ENCODE data around the gene SMIM44.
A peak's percentile ranks its signal among the peaks of the same experiment; 100 is the strongest.
"Not testable (repeated sequence)": the region's sequence is repeated elsewhere in the genome, so short reads cannot be mapped to it uniquely, and the experiment has no call there.

SMIM44 gene

DNA sequence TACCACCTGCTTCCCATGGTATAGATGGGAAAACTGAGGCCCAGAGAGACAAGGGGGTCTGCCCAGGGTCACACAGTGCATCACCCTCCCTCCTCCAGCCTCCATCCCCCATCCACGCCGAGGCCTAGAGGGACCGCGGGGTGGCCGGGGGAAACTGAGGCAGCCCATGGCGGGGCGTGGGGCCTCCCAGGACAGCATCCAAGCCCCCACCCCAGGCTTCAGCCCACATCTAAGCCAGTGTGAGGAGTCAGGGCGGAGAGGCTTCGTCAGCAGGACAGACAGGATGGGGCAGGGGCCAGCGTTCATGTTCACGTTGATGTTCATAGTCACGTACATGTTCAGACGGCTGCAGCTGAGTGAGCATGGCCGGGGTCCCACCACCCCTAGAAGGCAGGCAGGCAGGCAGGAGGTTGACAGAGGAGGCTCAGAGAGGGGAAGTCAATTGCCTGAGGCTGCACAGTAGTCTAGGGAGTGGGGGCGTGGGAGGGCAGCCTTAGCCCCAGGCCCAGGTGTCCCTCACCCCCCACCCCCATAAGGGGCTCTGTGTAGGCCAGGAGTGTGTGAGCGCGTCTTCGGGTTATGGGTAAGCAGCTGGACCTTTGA is 26.2 kb downstream of the SMIM44 start:
- DNase-seq = no peak

DNA sequence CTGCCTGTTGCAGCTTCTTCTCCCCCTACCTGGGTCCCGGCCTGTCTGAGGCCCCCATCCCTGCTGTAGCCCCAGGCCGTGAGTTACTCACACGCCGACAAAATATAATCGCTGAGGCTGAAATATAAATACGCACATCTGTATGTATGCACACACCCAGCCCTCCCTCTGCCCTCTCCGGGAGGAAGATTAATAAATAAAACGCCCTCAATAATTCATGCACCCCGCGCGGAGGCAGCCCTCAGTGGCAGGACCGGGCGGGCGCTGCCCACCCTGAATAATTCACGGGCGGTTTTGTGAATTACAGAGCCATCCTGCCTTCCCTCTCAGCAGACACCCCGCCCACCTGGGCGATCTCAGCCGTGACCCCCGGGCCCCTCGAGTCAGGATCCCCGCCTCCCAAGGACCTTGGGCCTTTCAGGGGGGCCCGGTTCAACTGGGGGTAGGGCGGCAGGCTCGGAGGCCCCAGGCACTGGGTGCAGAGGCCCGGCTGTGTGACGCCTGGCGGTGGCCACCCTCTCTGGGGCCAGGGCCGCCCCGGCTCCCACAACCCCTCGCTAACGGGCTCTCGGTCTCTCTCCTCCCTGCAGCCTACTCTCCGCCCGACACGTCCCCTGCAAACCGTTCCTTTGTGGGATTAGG is 27.2 kb downstream of the SMIM44 start:
- no peak for DNase-seq

DNA sequence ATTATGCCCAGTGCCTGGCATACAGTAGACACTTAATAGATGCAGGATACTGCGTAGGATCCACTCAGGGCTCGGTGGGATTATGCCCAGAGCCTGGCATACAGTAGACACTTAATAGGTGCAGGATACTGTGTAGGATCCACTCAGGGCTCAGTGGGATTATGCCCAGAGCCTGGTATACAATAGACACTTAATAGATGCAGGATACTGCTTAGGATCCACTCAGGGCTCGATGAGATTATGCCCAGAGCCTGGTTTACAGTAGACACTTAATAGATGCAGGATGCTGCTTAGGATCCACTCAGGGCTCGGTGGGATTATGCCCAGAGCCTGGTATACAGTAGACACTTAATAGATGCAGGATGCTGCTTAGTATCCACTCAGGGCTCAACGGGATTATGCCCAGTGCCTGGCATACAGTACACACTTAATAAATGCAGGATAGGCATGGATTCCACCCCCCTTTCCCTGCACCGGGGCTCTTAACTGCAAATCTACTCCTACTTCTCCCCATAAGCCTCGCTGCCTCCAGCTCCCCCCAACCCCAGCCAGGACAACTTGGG is 27.8 kb downstream of the SMIM44 start:
- DNase-seq = no peak

DNA sequence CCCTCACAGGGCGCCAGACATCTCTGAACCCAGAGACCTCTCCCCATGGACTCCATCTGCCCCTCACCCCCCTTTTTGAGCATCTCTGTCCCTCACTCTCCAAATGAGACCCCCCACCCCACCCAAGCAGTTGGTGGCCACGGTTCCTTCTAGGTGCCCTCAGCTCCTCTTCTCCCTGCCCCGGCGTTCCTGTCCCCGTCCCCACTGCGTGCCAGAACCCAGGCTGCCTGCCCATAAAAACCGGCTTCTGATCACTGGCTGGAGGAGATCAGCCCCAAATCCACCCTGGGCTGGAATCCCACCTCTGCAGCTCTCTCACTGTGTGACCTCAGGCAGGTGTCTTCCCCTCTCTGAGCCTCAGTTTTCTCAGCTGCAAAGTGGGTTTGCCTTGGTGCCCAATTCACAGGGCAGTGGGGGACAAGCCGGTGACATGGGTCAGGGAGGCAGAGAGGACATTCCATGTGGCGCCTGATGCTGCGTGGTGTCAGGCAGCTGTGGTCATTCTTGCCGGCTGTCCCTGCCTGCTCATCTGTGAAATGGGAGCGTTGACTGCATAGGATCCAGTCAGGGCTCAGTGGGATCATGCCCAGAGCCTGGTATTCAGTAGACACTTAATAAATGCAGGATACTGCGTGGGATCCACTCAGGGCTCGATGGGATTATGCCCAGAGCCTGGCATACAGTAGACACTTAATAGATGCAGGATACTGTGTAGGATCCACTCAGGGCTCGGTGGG is 28.4 kb downstream of the SMIM44 start:
- no peak for DNase-seq

DNA sequence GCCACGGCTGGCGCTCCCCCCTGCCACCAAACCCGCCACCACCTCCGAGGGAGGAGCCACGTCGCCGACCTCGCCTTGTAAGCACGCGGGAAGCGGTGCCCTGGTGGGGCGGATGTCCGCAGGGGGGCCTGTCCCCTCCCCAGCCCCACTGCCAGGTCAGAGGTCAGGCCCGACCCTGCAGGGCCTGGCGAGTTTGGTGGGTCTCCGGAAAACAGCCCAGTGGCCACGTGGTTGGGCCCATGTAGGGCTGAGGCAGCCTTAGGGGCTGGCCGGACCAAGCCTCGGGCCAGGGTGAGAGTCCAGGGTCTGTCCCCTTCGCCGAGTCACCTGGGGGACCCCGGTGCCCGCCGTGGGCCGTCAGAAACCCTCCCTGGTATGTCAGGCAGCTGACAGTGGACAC is 29.4 kb downstream of the SMIM44 start:
- DNase-seq = no peak

DNA sequence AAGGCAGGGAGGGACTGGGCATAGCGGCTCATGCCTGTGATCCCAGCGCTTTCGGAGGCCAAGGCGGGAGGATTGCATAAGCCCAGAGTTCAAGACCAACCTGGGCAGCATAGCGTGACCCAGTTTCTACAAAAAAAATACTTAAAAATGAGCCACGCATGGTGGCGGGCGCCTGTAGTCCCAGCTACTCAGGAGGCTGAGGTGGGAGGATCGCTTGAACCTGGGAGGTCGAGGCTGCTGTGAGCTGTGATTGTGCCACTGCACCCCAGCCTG is 30.4 kb downstream of the SMIM44 start:
- not testable (repeated sequence) for DNase-seq

DNA sequence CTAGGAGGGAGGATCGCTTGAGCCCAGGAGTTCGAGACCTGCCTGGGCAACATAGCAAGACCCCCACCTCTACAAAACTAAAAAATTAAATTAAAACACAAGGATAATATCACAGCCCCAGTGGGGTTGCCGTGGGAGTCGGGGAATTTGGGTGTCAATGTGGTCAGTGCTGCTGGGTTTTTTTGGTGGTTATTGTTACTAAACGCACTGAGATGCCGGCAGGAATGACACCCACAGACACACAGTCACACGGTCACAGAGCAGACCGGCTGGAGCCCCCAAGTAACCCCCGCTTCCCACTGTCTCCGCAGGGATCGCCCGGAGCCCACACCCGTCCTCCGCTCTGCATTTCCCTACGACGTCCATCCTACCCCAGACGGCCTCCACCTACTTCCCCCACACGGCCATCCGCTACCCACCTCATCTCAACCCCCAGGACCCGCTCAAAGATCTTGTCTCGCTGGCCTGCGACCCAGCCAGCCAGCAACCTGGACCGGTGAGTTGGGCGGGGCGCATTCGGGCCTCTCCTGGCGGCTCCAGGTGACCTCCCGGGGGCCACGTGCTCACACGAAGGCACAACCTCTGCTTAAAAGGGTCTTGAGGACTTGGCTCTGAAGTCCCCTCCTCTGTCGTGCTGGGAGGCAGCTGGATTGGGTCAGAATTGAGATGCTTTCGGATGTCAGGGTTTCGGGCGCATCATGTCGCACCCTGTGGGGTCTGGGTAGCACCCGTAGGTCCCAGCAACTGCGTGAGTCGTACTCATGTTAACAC is 30.9 kb downstream of the SMIM44 start:
- DNase-seq = no peak

DNA sequence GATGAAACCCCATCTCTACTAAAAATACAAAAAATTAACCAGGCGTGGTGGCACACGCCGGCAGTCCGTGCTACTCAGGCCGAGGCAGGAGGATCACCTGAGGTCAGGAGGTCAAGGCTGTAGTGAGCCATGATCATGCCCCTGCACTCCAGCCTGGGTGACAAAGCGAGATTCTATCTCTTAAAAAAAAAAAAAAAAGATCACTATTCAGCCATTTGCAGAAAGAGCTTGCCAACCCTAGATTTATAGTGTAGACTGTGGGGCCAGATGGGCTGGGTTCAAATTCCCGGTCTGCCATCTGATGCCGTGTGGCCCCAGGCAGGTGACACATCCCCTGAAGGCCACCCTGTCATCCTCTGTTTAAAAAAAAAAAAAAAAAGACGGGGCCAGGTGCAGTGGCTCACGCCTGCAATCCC is 31.8 kb downstream of the SMIM44 start:
- no peak for DNase-seq

DNA sequence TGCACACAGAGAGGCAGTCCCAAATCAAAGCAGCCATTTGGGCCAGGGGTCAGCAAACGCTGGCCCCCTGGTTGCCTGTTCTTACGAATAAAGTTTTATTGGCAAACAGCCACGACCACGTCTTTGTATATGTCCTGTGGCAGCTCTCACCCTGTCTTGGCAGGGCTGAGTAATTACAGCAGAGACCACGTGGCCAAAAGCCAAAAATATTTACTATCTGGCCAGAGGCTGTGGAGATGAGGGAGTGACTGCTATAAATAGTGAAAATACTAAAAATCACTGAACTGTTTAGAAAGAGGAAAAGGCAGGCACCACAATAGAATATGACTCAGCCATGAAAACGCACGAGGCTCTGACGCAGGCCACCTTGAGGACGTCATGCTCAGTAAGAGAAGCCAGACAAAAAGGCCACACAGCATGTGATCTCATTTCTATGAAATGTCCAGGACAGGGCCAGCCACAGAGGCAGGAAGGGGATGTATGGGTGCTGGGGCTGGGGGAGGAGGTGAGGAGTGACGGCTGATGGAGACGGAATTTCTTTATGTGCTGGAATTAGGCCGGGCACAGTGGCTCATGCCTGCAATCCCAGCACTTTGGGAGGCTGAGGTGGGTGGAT is 32.3 kb downstream of the SMIM44 start:
- no peak for DNase-seq

DNA sequence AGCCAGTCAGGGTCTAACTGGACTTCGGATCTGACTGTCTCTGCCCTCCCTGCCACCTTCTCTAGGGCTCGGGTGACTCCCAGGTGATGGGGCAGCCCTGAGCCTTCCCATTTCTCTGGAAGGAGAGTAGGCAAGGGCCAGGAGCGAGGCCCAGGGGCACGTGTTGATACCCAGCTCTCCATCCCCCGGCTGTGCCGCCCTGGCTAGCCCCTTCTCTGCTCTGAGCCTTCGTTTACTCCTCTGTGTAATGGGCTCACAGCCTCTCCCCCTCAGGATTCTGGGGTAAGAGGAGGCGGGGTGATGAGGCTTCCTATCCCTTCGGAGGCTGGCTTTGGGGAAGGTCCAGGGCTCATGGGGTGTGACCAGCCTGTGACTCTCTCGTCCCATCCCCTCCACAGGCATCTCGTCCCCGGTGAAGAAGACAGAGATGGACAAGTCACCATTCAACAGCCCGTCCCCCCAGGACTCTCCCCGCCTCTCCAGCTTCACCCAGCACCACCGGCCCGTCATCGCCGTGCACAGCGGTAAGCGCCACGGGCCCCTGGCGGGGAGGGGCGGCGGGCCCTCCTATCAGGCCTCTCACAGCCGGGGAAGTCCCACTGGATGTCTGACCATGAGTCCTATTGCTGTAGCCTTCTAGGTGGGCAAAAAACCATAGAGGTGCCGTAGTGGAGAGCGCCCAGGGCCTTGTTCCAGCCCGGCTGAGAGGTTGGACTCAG is 34.5 kb downstream of the SMIM44 start:
- no peak for DNase-seq

DNA sequence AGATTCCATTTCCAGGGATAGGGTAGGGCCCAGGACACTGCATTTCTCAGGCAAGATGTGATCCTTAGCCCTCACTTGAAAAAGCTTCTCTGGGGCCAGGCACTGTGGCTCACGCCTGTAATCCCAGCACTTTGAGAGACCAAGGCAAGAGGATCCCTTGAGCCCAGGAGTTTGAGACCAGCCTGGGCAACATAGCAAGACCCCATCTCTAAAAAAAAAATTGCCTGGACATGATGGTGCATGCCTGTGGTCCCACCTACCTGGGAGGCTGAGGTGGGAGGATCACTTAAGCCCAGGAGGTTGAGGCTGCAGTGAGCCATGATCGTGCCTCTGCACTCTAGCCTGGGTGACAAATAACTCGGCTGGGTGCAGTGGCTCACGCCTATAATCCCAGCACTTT is 36.6 kb downstream of the SMIM44 start:
- not testable (repeated sequence) for DNase-seq

DNA sequence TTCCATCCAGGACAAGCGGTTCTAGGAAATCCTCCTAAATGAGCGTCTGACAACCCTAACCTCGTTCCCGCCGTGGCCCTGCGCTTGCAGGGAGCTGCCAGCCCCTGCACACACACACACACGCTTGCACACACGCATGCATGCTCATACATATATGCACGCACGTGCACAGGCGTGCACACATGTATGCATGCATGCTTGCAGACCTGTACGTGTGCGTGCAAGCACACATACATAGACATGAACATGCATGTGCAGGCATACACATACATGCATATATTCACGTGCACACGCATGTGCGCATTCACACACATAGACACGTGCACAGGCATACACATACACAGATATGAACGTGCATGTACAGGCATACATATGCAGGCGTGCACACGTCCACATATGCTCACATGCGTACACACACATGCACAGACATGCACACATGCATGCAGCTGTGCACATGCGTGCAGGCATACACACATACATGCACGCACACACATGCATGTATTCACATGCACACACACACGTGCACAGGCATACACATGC is 38.5 kb downstream of the SMIM44 start:
- no peak for DNase-seq

DNA sequence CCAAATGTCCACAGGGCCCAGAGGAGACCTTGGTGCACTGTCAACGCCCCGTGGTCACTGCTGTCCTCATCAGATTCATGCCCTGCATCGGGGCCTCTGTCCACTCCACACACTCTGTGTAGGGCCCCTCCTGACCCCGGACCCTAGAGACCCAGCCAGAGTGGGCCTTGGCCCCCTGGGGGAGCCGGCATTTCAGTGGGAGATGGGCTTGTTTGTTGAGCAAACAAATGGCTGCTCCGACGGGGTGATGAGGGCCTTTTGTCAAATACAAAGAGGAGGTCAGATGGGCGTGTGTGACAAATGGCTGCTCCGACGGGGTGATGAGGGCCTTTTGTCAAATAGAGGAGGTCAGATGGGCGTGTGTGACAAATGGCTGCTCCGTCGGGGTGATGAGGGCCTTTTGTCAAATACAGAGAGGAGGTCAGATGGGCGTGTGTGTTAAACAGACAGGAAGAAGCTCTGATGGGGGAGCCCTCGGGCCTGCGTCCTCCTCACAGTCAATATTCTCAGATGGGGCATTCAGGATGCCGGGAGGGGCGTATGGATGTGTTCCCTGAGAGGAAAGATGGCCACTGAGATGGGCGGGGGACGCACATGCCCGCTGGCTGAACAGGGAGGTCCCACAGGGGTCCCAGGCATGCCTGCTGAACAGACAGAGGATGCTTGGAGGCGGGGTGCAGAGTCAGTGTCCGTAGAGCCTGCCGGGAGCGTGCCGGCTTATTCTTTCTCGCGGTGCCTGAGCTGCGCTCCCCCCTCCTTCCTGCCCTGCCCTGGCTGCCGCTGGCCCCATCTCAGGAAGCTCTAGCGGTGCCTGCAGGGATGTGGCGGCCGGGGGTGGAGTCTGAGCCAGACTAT is 39.2 kb downstream of the SMIM44 start:
- no peak for DNase-seq

DNA sequence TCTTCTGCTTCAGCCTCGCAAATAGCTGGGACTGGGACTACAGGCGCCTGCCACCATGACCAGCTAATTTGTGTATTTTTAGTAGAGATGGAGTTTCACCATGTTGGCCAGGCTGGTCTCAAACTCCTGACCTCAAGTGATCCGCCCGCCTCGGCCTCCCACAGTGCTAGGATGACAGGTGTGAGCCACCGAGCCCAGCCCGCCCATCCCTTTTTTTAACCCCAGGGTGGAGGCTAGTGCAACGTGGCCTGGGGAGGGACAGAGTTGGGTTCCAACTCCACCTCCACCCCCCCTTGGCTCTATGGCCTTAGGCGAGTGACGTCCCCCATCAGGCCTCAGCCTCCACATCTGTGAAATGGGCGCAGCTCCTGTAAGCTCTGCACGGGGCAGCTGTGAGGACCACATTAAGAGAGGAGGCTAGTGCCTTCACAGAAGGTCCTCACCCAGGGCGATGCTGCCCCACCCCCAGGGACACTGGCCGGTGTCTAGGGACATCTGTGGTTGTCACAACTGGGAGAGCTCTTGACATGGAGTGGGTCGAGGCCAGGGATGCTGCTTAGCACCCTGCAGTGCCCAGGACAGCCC is 40.7 kb downstream of the SMIM44 start:
- DNase-seq = no peak

DNA sequence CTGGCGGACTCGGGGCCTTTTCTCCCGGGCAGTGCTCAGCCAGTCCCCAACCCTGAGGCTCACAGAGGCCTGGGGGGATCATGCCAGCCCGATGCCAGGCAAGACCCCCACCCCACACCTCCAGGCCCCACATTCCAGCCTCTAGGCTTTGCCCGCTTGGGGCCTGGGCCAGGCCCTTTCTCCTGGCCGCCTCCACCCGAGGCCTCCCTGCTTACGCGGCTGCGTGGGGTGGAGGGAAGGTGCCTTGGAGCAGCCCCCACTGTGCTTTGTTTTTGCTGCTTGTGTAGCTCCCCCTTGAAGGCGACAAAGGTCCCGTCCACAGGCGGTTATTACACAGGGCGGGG is 41.3 kb downstream of the SMIM44 start:
- DNase-seq = no peak

DNA sequence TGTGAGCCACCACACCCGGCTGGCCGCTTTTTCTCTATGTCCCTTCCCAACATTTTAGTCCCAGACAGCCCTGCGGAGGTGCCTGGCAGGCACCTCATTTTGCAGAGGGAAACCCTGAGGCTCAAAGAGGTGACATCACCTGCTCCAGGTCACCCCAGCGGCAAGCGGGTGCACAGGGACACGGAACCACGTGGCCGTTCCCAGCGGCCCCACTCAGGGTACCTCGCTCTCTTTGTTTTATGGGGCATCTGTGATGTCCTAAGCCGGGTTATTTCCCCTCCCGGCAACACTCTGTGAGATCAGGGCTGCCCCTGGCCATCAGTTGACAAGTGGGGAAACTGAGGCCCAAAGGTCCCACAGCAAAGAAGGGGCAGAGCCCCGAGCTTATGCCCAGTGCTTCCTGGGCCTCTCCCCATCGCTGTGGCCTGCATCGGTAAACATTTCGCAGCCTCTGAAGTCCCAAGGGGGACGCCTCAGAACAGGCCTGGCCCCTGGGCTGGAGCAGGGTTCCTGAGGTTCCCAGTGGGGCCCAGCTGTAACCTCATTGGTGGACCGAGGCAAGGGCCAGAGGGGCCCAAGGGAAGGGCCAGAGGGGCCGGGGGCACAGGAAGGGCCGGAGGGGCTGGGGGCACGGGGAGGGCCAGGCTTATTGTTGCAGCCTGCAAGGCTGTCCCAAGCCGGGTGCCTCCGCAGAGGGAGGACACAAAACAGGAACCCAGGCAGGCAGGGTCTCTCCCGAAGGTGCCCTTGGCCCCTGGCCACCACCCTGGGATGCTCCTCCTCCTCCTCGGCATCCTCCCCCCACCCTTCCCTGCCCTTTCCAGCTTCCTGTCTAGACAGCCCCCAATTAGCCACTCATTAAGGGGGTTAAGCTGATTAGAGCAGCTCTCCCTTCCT is 41.9 kb downstream of the SMIM44 start:
- DNase-seq = no peak

DNA sequence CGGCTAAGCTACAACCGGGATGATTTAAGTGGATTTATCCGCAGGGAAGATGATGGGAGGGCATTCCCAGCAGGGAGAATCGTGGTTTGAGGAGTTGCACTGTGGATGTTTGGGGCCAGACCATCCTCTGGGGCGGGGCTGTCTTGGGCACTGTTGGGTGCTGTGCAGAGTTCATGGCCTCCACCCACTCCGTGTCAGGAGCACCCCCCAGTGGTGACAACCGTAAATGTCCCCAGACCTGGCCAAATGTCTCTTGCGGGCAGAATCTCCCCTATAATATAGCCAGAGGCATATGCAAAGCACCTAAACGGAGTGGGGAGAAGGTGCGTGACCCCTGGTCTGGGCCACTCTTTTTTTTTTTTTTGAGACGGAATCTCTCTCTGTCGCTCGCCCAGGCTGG is 43.2 kb downstream of the SMIM44 start:
- no peak for DNase-seq

DNA sequence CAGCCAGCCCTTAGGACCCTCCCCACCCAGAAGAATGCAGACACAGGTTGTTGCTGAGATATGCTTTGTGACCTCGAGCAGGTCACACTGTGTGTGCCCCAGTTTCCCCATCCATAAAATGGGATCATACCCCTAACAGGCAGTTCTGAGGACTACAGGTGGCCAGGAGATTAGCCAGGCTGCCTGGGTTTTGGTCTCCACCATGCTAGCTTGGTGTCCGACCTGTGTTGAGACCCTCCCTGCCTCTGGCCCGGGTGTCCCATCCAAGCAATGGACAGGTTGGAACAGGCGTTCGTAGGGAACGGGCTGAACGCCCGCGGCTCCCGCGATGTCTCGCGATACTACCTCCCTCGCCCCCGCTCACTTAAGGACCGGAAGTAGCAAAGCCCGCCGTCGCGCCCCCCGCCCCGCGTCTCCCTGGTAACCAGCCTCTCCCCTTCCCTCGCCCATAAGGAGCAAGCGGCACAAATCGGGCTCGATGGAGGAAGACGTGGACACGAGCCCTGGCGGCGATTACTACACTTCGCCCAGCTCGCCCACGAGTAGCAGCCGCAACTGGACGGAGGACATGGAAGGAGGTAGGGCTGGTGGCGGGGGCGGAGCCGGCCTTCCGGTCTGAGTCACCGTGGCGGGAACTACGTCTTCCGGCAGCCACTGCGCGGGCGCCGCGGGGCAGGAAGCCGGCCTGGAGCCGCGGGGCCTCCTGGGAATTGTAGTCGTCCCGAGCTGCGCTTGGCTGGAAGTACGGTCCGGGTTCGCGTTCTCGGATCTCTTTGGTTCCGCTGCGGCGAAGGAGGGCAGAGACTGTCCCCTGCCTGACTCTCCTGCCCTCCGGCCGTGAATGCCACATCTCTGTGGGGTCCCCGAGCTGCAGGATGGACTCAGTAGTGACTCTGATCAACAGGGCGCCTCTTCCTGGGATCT is 48.3 kb downstream of the SMIM44 start:
- DNase-seq = peak; percentile 82

All from NCI-H1436 treated with DMSO at 0.1 percent for 48 hours (cell line).